ENCODE results near the gene ZDHHC8. TPM values are rescaled to one million over a fixed set of nuclear protein-coding genes. Genes with fewer than 3 reads are reported as not detected.

The ZDHHC8 gene
- total RNA-seq, 2 donors from 2014 or later = 27.9 to 34.1 TPM

DNA sequence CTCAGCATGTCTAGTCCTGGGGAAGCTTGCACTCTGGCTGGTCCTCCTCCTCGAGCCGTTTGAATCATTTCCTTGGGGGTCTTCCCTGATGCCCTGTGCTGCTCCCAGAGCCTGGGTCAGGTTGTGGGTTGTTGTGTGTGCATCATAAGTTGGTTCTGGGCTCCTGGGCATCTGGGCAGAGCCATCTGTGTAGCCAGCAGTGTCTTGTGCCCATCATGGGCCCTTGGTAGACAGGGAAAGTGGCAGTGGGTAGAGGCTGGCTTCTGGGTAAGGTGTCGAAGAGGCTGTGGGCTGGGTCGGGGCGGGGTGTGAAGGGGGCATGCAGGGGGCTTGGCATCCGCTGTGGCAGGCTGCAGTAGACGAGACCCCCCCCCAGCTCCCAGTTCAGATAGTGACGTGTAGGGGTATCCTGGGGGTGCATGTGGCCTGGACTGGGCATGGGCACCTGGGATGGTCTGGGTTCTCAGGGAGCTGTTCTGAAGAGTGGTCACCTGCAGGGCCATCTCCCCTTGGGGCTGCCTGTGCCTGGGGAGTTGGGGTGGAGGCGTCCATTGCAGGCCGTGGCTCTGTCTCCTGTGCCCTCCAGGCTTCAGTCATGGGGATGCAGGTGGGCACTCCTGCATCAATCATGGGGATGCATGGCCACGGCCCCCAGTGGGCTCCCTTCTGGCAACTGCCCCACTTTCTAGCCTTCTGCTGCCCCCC is 7.4 kb upstream of the ZDHHC8 start:
- intact Hi-C loops (cut with DNase I) = no loop called here
- no peak overlapping the region for H3K9ac ChIP-seq (ENCODE audit: low read depth in 2 of 2, low read length in 2 of 2)

DNA sequence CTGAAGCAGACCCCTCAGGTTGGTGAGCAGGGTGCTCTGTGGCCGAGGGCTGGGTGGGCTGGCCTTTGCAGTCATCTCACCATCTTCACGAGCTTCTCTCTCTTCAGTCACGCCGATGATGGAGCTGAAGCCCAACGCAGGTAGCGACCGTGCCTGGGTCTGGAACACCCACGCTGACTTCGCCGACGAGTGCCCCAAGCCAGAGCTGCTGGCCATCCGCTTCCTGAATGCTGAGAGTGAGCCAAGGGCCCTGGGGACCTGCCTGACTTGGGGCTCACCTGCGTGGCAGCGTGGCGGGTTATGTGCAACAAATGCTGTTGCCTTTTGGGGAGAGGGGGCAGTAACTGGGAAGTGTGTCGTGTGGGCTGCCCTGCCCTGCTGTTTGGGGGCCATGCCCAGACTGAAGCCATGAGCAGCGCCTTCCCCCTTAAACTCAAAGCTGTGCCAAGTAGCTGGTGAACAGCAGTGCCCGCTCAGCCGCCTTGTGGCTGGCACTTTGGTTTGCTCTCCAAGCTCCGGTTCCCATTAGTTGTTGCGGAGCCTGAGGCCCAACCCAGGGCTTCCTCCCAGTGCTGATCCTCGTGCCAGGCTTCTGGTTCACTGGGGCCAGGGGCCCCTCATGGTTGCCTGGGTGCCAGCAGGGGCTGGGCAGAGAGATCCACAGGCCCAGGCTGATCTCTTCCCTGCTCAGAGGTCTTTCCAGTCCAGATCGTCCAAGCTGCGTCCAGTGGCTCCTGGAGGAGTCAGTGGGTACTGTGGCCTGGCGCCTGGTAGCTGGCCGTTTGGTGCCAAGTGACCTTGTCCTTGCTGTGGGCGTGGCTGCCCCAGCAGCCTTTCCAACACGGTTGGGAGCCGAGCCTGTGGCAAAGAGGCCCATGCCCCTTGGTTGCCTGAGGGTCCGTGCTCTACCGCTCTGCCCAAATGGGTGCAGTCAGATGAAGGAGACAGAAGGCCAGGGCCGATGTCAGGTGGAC is 6.1 kb upstream of the ZDHHC8 start:
- Histone ChIP-seq H3K9me3 (no peaks in the 10 kb centered on the region), H3K36me3 (peaks cover 4% of the 10 kb centered on the region), H3K4me3 (no peak overlapping the region), H3K9ac (ENCODE audit: low read depth in 2 of 2, low read length in 2 of 2) (no peak overlapping the region), H3K4me1 (no peaks in the 10 kb centered on the region), H3K27me3 (no peaks in the 10 kb centered on the region), H3K27ac (no peak overlapping the region)
- DNase-seq = no peak
- intact Hi-C loops (cut with DNase I) = no loop called here
- TF ChIP-seq, protein P1, sequence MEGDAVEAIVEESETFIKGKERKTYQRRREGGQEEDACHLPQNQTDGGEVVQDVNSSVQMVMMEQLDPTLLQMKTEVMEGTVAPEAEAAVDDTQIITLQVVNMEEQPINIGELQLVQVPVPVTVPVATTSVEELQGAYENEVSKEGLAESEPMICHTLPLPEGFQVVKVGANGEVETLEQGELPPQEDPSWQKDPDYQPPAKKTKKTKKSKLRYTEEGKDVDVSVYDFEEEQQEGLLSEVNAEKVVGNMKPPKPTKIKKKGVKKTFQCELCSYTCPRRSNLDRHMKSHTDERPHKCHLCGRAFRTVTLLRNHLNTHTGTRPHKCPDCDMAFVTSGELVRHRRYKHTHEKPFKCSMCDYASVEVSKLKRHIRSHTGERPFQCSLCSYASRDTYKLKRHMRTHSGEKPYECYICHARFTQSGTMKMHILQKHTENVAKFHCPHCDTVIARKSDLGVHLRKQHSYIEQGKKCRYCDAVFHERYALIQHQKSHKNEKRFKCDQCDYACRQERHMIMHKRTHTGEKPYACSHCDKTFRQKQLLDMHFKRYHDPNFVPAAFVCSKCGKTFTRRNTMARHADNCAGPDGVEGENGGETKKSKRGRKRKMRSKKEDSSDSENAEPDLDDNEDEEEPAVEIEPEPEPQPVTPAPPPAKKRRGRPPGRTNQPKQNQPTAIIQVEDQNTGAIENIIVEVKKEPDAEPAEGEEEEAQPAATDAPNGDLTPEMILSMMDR (IDR thresholded peaks at IDR 0.05) = no peak

More for the DNA sequence above, 7.4 kb upstream of the ZDHHC8 start:
- DNase-seq = no peak
- Histone ChIP-seq H3K4me3 (no peak overlapping the region), H3K36me3 (peaks cover 4% of the 10 kb centered on the region), H3K27me3 (no peaks in the 10 kb centered on the region), H3K4me1 (no peaks in the 10 kb centered on the region), H3K9me3 (no peaks in the 10 kb centered on the region), H3K27ac (no peak overlapping the region)
- TF ChIP-seq, protein P1 (IDR thresholded peaks at IDR 0.05) = no peak

DNA sequence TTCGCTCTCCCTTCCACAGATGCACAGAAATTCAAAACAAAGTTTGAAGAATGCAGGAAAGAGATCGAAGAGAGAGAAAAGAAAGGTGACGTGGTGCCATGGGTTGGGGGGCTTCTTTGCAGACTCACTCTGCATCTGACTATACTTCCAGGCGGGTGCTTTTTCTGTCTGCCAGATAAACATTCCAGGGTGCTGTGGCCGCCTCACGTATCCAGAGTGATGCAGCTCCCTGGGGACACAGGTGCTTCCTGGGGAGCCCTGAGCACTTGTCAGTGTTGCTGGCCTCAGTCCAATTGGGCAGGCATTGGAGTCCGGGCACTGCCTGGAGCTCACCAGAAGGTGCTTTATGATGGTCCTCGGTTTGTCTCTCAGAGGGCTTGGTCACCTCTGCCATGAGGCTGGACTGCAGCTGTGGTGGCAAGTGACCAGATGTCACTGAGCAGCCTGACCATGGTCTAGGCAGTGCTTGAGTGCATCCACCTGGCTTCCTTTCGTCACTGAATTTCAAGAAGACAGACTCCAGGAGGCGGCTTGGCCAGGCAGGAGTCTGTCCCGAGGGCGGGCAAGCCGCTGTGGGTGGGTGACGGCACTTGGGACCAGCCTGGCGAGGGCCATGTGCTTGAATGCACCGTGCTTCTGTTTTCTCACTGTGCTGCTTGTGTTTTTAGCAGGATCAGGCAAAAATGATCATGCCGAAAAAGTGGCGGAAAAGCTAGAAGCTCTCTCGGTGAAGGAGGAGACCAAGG is 5.1 kb upstream of the ZDHHC8 start:
- H3K27ac ChIP-seq = no peak overlapping the region
- no peaks in the 10 kb centered on the region for H3K9me3 ChIP-seq
- H3K9ac ChIP-seq (ENCODE audit: low read depth in 2 of 2, low read length in 2 of 2) = no peak overlapping the region
- TF ChIP-seq, protein P1 (IDR thresholded peaks at IDR 0.05) = no peak
- H3K4me3 ChIP-seq = no peak overlapping the region
- peaks cover 4% of the 10 kb centered on the region for H3K36me3 ChIP-seq
- no peak for DNase-seq
- H3K27me3 ChIP-seq = no peaks in the 10 kb centered on the region
- no peaks in the 10 kb centered on the region for H3K4me1 ChIP-seq
- intact Hi-C loops (cut with DNase I) = no loop called here

DNA sequence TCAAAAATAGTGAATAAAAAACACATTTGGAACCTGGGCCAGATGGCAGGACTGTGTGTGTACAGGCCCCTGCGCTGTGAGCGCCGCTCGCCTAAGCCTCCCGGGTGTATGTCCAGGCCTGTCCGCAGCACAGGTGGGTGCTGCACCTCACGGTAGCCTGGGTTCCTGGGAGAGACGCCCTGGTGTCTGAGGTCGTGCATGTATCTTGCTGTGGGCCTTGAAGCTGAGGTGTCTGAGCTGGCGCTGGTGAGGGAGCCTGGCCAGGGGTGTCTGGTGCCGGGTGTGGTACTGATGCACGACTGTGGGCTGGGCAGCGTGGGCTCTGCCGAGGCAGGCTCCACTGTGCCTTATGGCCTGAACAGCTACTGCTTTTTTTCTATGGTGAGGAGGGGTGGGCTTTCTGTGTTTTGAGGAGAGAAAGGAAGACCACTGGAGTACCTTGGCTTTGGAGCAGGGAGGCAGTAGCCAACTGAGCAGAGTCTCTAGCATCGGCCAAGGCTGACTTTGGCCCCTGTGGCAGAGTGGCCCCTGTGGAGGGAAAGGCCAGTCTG is 4.2 kb upstream of the ZDHHC8 start:
- no peak for DNase-seq
- Histone ChIP-seq H3K4me1 (peaks cover 3% of the 10 kb centered on the region), H3K27me3 (no peaks in the 10 kb centered on the region), H3K9me3 (no peaks in the 10 kb centered on the region), H3K36me3 (peaks cover 4% of the 10 kb centered on the region), H3K4me3 (no peak overlapping the region), H3K27ac (no peak overlapping the region), H3K9ac (ENCODE audit: low read depth in 2 of 2, low read length in 2 of 2) (no peak overlapping the region)
- intact Hi-C loops (cut with DNase I) = no loop called here
- TF ChIP-seq, protein P1 (IDR thresholded peaks at IDR 0.05) = no peak
